ENCODE results near the gene IL19.
"Not testable (repeated sequence)": the region's sequence is repeated elsewhere in the genome, so short reads cannot be mapped to it uniquely, and the experiment has no call there.

The IL19 gene

DNA sequence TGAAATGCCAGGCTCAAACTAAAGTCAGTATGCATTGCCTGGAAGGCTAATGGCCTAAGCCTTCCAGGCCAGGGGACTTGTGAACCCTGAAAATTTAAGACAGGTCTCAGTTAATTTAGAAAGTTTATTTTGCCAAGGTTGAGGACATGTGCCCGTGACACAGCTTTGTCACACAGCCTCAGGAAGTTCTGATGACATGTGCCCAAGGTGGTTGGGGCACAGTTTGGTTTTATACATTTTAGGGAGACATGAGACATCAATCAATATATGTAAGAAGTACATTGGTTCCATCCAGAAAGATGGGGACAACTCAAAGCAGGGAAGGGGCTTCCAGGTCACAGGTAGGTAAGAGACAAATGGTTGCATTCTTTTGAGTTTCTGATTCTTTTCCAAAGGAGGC, 4.8 kb upstream of the IL19 start:
- not testable (repeated sequence) for H3K9ac ChIP-seq (ENCODE audit: low read length); H3K27ac ChIP-seq (ENCODE audit: low read length, poor library complexity, severe bottlenecking); H3K27me3 ChIP-seq (ENCODE audit: control insufficient read depth in 1 of 2, insufficient read depth in 1 of 2, low read length in 2 of 2); H2BK15ac ChIP-seq (ENCODE audit: low read depth, poor library complexity, severe bottlenecking); H3K23ac ChIP-seq (ENCODE audit: low read length in 2 of 2); H3K4me1 ChIP-seq (ENCODE audit: control insufficient read depth, insufficient read depth, low read depth, low read length); H2BK5ac ChIP-seq (ENCODE audit: low read depth, low read length, poor library complexity, severe bottlenecking); H2AFZ ChIP-seq (ENCODE audit: low read depth, low read length); H3K36me3 ChIP-seq (ENCODE audit: control insufficient read depth in 1 of 2, insufficient read depth in 2 of 2, low read depth in 1 of 2, low read length in 2 of 2); H3K79me1 ChIP-seq (replicated peaks; ENCODE audit: low read length, poor library complexity, severe bottlenecking); DNase-seq; H3K18ac ChIP-seq (ENCODE audit: low read depth in 1 of 2, low read length in 2 of 2); H3K4me2 ChIP-seq (ENCODE audit: low read length, poor library complexity, severe bottlenecking); H2AK5ac ChIP-seq (ENCODE audit: low read length, severe bottlenecking); H3K4me3 ChIP-seq (ENCODE audit: insufficient read depth in 1 of 2, low read depth in 1 of 2, low read length in 2 of 2); H3K14ac ChIP-seq (ENCODE audit: low read length in 2 of 2); H3K9me3 ChIP-seq (ENCODE audit: control insufficient read depth, low read length); H2BK120ac ChIP-seq (ENCODE audit: low read depth, low read length)
- H3K4ac ChIP-seq (ENCODE audit: low read depth in 1 of 2, low read length in 2 of 2) = peak overlapping the region in 1 of 2 experiments; percentile 33
- H2BK12ac ChIP-seq (ENCODE audit: low read length in 2 of 2) = peak overlapping the region; percentile 56 to 82
- 90% methylated on average over 1 of the region's 1 CpG for WGBS
- peak overlapping the region; percentile 44 for H4K91ac ChIP-seq (ENCODE audit: low read length)
- peak overlapping the region; percentile 73 for H4K8ac ChIP-seq (ENCODE audit: low read length)

DNA sequence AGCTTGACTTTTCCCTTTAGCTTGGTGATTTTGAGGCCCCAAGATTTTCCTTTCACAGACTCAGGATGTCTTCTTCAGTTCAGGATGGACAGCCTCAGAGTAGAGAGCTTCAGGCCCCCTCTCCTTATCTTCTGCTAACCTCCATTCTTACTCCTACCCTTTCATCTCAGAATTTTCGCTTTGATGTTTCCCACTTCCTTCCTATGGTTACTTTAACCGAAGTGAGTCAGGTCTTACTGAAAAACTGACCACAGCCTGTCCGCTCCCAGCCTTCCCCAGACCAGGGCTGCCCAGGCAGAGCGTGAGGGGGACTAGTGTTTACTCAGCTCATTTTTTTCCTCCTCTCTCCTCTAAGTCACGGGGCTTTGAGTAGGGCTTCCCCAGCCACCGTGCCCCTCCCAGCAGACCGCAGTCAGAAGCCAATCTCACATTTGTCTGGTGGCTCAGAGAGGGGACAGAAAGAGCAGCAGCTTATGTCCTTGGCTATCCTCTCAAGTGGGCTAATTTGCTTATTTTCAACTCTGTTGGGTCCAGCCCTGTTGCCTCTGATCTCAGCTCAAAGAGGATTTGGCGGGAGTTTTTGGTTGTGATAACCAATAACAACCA, 4.2 kb upstream of the IL19 start:
- no peak overlapping the region for H2BK5ac ChIP-seq (ENCODE audit: low read depth, low read length, poor library complexity, severe bottlenecking)
- no peaks in the 10 kb centered on the region for H3K9me3 ChIP-seq (ENCODE audit: control insufficient read depth, low read length)
- peaks cover 12% of the 10 kb centered on the region for H3K4me1 ChIP-seq (ENCODE audit: control insufficient read depth, insufficient read depth, low read depth, low read length)
- H3K79me1 ChIP-seq (replicated peaks; ENCODE audit: low read length, poor library complexity, severe bottlenecking) = no peaks in the 10 kb centered on the region
- H3K27me3 ChIP-seq (ENCODE audit: control insufficient read depth in 1 of 2, insufficient read depth in 1 of 2, low read length in 2 of 2) = peaks cover 0 to 6% of the 10 kb centered on the region in 2 experiments
- peak overlapping the region in 1 of 2 experiments; percentile 37 for H3K23ac ChIP-seq (ENCODE audit: low read length in 2 of 2)
- no peak overlapping the region for H3K14ac ChIP-seq (ENCODE audit: low read length in 2 of 2)
- H4K91ac ChIP-seq (ENCODE audit: low read length) = no peak overlapping the region
- DNase-seq = peak; percentile 96
- peak overlapping the region; percentile 50 for H4K8ac ChIP-seq (ENCODE audit: low read length)
- H2AFZ ChIP-seq (ENCODE audit: low read depth, low read length) = no peak overlapping the region
- H2BK120ac ChIP-seq (ENCODE audit: low read depth, low read length) = no peak overlapping the region
- peak overlapping the region; percentile 4 to 55 for H3K18ac ChIP-seq (ENCODE audit: low read depth in 1 of 2, low read length in 2 of 2)
- H2BK12ac ChIP-seq (ENCODE audit: low read length in 2 of 2) = peak overlapping the region; percentile 75 to 82
- H3K4me3 ChIP-seq (ENCODE audit: insufficient read depth in 1 of 2, low read depth in 1 of 2, low read length in 2 of 2) = no peak overlapping the region
- 18% methylated on average over 8 of the region's 8 CpGs for WGBS
- no peak overlapping the region for H3K4me2 ChIP-seq (ENCODE audit: low read length, poor library complexity, severe bottlenecking)
- no peak overlapping the region for H2AK5ac ChIP-seq (ENCODE audit: low read length, severe bottlenecking)
- H3K36me3 ChIP-seq (ENCODE audit: control insufficient read depth in 1 of 2, insufficient read depth in 2 of 2, low read depth in 1 of 2, low read length in 2 of 2) = no peaks in the 10 kb centered on the region
- H3K9ac ChIP-seq (ENCODE audit: low read length) = peak overlapping the region; percentile 59
- H3K27ac ChIP-seq (ENCODE audit: low read length, poor library complexity, severe bottlenecking) = peak overlapping the region; percentile 31
- H2BK15ac ChIP-seq (ENCODE audit: low read depth, poor library complexity, severe bottlenecking) = no peak overlapping the region
- peak overlapping the region in 1 of 2 experiments; percentile 56 for H3K4ac ChIP-seq (ENCODE audit: low read depth in 1 of 2, low read length in 2 of 2)

DNA sequence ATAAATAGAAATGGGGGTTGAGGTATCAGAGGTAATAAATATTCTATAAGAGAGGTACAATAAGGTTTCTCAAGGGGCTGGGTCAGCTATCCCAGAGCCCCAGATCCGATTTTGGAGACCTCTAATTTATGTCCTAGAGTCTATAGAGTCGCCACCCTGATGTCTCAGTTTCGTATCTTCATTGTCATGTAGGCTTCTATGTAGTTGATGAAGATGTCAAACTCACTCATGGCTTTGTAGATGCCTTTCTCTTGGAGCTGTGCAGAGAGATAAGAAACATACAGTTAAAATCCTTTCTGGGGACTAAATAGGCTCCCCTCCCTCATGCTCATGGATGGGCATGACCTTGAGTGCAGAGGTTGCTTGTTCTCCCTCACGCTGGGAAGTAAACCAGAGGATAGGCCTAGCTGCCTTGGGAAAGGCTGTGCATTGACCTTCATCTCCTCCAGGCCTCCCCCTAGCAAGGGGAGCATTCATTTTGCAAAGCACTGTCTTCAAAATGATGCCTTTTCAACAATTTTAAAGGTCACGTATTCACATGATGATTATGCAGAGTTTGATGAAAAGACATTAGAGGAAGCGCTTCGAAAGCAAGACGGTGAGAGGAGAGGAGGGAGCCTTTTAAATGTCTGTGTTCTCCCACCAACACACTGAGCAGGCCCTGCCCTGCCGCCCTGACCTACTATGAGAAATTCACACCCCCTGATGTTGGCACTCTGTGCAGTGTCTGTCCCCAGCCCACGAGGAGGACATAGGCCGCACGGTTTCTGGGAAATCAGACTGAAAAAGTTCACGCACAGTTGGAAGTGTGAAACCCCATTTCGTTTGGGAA, 1.9 kb upstream of the IL19 start:
- Histone ChIP-seq H3K4me1 (ENCODE audit: control insufficient read depth, insufficient read depth, low read depth, low read length) (peaks cover 12% of the 10 kb centered on the region), H4K8ac (ENCODE audit: low read length) (no peak overlapping the region), H2BK5ac (ENCODE audit: low read depth, low read length, poor library complexity, severe bottlenecking) (no peak overlapping the region), H3K27me3 (ENCODE audit: control insufficient read depth in 1 of 2, insufficient read depth in 1 of 2, low read length in 2 of 2) (peaks cover 12 to 24% of the 10 kb centered on the region in 2 experiments), H3K4me2 (ENCODE audit: low read length, poor library complexity, severe bottlenecking) (no peak overlapping the region), H3K4ac (ENCODE audit: low read depth in 1 of 2, low read length in 2 of 2) (no peak overlapping the region), H3K79me1 (replicated peaks; ENCODE audit: low read length, poor library complexity, severe bottlenecking) (no peaks in the 10 kb centered on the region), H2AFZ (ENCODE audit: low read depth, low read length) (no peak overlapping the region), H3K27ac (ENCODE audit: low read length, poor library complexity, severe bottlenecking) (no peak overlapping the region), H2BK15ac (ENCODE audit: low read depth, poor library complexity, severe bottlenecking) (no peak overlapping the region), H3K14ac (ENCODE audit: low read length in 2 of 2) (no peak overlapping the region), H2BK12ac (ENCODE audit: low read length in 2 of 2) (no peak overlapping the region), H3K9me3 (ENCODE audit: control insufficient read depth, low read length) (no peaks in the 10 kb centered on the region), H2BK120ac (ENCODE audit: low read depth, low read length) (no peak overlapping the region), H3K4me3 (ENCODE audit: insufficient read depth in 1 of 2, low read depth in 1 of 2, low read length in 2 of 2) (no peak overlapping the region), H3K9ac (ENCODE audit: low read length) (no peak overlapping the region), H3K18ac (ENCODE audit: low read depth in 1 of 2, low read length in 2 of 2) (no peak overlapping the region), H3K36me3 (ENCODE audit: control insufficient read depth in 1 of 2, insufficient read depth in 2 of 2, low read depth in 1 of 2, low read length in 2 of 2) (no peaks in the 10 kb centered on the region), H4K91ac (ENCODE audit: low read length) (no peak overlapping the region), H3K23ac (ENCODE audit: low read length in 2 of 2) (no peak overlapping the region), H2AK5ac (ENCODE audit: low read length, severe bottlenecking) (no peak overlapping the region)
- no peak for DNase-seq
- 91% methylated on average over 14 of the region's 14 CpGs for WGBS

DNA sequence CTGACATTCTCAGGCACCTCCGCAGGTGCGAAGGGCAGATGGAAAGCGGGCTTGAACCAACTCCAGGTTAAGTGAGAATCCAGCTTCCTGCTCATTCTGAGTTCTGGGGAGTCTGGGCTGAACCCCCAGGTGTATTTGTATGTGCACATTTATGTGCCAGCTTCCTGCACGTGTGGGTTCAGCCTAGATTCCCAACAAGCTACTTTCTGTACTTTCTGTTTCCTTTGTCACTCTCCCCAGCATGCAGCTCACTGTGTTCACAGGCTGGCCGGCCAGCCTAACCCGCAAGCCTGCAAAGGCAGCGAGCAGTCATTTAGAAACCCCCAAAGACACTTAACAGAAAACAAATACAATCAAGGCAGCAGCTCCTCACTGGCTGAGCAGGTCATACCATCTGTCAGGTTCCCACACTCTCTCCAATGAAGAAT, 1.3 kb upstream of the IL19 start:
- H3K4me2 ChIP-seq (ENCODE audit: low read length, poor library complexity, severe bottlenecking) = no peak overlapping the region
- no peak overlapping the region for H2AK5ac ChIP-seq (ENCODE audit: low read length, severe bottlenecking)
- peaks cover 18 to 31% of the 10 kb centered on the region in 2 experiments for H3K27me3 ChIP-seq (ENCODE audit: control insufficient read depth in 1 of 2, insufficient read depth in 1 of 2, low read length in 2 of 2)
- no peak overlapping the region for H3K27ac ChIP-seq (ENCODE audit: low read length, poor library complexity, severe bottlenecking)
- no peaks in the 10 kb centered on the region for H3K36me3 ChIP-seq (ENCODE audit: control insufficient read depth in 1 of 2, insufficient read depth in 2 of 2, low read depth in 1 of 2, low read length in 2 of 2)
- no peak overlapping the region for H3K4ac ChIP-seq (ENCODE audit: low read depth in 1 of 2, low read length in 2 of 2)
- no peaks in the 10 kb centered on the region for H3K9me3 ChIP-seq (ENCODE audit: control insufficient read depth, low read length)
- no peak overlapping the region for H2BK5ac ChIP-seq (ENCODE audit: low read depth, low read length, poor library complexity, severe bottlenecking)
- no peak overlapping the region for H2BK120ac ChIP-seq (ENCODE audit: low read depth, low read length)
- no peak overlapping the region for H4K91ac ChIP-seq (ENCODE audit: low read length)
- no peak overlapping the region for H3K18ac ChIP-seq (ENCODE audit: low read depth in 1 of 2, low read length in 2 of 2)
- H2BK12ac ChIP-seq (ENCODE audit: low read length in 2 of 2) = no peak overlapping the region
- H3K9ac ChIP-seq (ENCODE audit: low read length) = no peak overlapping the region
- H3K4me1 ChIP-seq (ENCODE audit: control insufficient read depth, insufficient read depth, low read depth, low read length) = peaks cover 12% of the 10 kb centered on the region
- H2BK15ac ChIP-seq (ENCODE audit: low read depth, poor library complexity, severe bottlenecking) = no peak overlapping the region
- H3K79me1 ChIP-seq (replicated peaks; ENCODE audit: low read length, poor library complexity, severe bottlenecking) = no peaks in the 10 kb centered on the region
- no peak overlapping the region for H4K8ac ChIP-seq (ENCODE audit: low read length)
- DNase-seq = no peak
- H3K23ac ChIP-seq (ENCODE audit: low read length in 2 of 2) = no peak overlapping the region
- WGBS = 88% methylated on average over 7 of the region's 7 CpGs
- no peak overlapping the region for H3K4me3 ChIP-seq (ENCODE audit: insufficient read depth in 1 of 2, low read depth in 1 of 2, low read length in 2 of 2)
- H3K14ac ChIP-seq (ENCODE audit: low read length in 2 of 2) = no peak overlapping the region
- H2AFZ ChIP-seq (ENCODE audit: low read depth, low read length) = no peak overlapping the region
